Loucy (cell line): ENCODE data around the gene NLRC5.

Source experiments
- H2AFZ ChIP-seq: fragments of 200-600 bp; sonication (generic); 2 replicates; pipeline ENCODE4 v1.6.0; 2016; ENCODE audit warnings: antibody characterized with exemption, mild to moderate bottlenecking, low read length, moderate library complexity
- H3F3A ChIP-seq: fragments of 200-600 bp; 2 replicates; pipeline ENCODE4 v1.6.0; 2016; ENCODE audit warnings: antibody characterized with exemption, low read depth, mild to moderate bottlenecking
- H3K27me3 ChIP-seq: fragments of 200-600 bp; sonication (generic); 2 replicates; pipeline ENCODE4 v1.6.1; 2014; ENCODE audit warnings: low read length, mild to moderate bottlenecking; ENCODE audit not compliant: insufficient read depth, poor library complexity, severe bottlenecking
- H3K36me3 ChIP-seq: fragments of 200-600 bp; sonication (generic); 2 replicates; pipeline ENCODE4 v1.6.1; 2016; ENCODE audit warnings: low read length; ENCODE audit not compliant: insufficient read depth
- H3K4me1 ChIP-seq: fragments of 200-600 bp; sonication (generic); 2 replicates; pipeline ENCODE4 v1.5.1; 2014; ENCODE audit warnings: low read length, mild to moderate bottlenecking; ENCODE audit not compliant: insufficient read depth, poor library complexity, severe bottlenecking
- H3K4me2 ChIP-seq: fragments of 200-600 bp; sonication (generic); 2 replicates; pipeline ENCODE4 v1.6.0; 2014; ENCODE audit warnings: antibody characterized with exemption, low read length, low read depth, mild to moderate bottlenecking; ENCODE audit not compliant: poor library complexity, severe bottlenecking
- H3K4me3 ChIP-seq: fragments of 200-600 bp; sonication (generic); 2 replicates; pipeline ENCODE4 v1.5.1; 2014; ENCODE audit warnings: low read length, mild to moderate bottlenecking, mixed read lengths; ENCODE audit not compliant: poor library complexity, severe bottlenecking
- H3K79me2 ChIP-seq: fragments of 200-600 bp; sonication (generic); 2 replicates; pipeline ENCODE4 v1.6.1; 2014; ENCODE audit warnings: low read length; ENCODE audit not compliant: insufficient read depth
- H3K9ac ChIP-seq: fragments of 200-600 bp; sonication (generic); 2 replicates; pipeline ENCODE4 v1.6.0; 2014; ENCODE audit warnings: mild to moderate bottlenecking, low read depth, low read length, moderate library complexity; ENCODE audit not compliant: poor library complexity, severe bottlenecking
- H3K9me2 ChIP-seq: fragments of 200-600 bp; sonication (generic); replicated peaks from 2 replicates; pipeline ENCODE4 v1.6.1; 2016; ENCODE audit warnings: low read depth, low read length, mixed read lengths
- H3K9me3 ChIP-seq: fragments of 200-600 bp; sonication (generic); 2 replicates; pipeline ENCODE4 v1.6.1; 2014; ENCODE audit warnings: mild to moderate bottlenecking, antibody characterized with exemption, low read length, low read depth; ENCODE audit not compliant: insufficient read depth
- H4K20me1 ChIP-seq: fragments of 200-600 bp; sonication (generic); 2 replicates; pipeline ENCODE4 v1.6.0; 2014; ENCODE audit warnings: antibody characterized with exemption, low read length, mild to moderate bottlenecking; ENCODE audit not compliant: insufficient read depth, poor library complexity, severe bottlenecking
- EZH2phosphoT487 ChIP-seq: fragments of 200-600 bp; IDR thresholded peaks from 2 replicates; pipeline ENCODE4 v1.6.1; 2018; ENCODE audit warnings: antibody characterized with exemption, mild to moderate bottlenecking, moderate library complexity, borderline replicate concordance
- TF ChIP-seq, protein P1 (sequence below): fragments of 200-600 bp; sonication (generic); conservative IDR thresholded peaks from 2 replicates; pipeline ENCODE4 v1.5.1; 2014; ENCODE audit warnings: mild to moderate bottlenecking, antibody characterized with exemption, low read length

NLRC5 gene

GRCh38 chr16:56993204-56993603 lies 3.8 kb downstream of the NLRC5 start:
- Histone ChIP-seq H4K20me1 (no peaks in the 10 kb centered on the region), H2AFZ (no peak overlapping the region), H3K9me2 (no peaks in the 10 kb centered on the region), H3K4me1 (peaks cover 58% of the 10 kb centered on the region), H3K4me3 (peak overlapping the region; percentile 7), H3F3A (peaks cover 3% of the 10 kb centered on the region), H3K4me2 (peak overlapping the region; percentile 44), H3K27me3 (no peaks in the 10 kb centered on the region), H3K9me3 (no peaks in the 10 kb centered on the region), H3K9ac (no peak overlapping the region), H3K79me2 (peaks cover 83% of the 10 kb centered on the region), H3K36me3 (no peaks in the 10 kb centered on the region)
- TF ChIP-seq, protein P1, sequence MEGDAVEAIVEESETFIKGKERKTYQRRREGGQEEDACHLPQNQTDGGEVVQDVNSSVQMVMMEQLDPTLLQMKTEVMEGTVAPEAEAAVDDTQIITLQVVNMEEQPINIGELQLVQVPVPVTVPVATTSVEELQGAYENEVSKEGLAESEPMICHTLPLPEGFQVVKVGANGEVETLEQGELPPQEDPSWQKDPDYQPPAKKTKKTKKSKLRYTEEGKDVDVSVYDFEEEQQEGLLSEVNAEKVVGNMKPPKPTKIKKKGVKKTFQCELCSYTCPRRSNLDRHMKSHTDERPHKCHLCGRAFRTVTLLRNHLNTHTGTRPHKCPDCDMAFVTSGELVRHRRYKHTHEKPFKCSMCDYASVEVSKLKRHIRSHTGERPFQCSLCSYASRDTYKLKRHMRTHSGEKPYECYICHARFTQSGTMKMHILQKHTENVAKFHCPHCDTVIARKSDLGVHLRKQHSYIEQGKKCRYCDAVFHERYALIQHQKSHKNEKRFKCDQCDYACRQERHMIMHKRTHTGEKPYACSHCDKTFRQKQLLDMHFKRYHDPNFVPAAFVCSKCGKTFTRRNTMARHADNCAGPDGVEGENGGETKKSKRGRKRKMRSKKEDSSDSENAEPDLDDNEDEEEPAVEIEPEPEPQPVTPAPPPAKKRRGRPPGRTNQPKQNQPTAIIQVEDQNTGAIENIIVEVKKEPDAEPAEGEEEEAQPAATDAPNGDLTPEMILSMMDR, result no peak
- TF ChIP-seq EZH2phosphoT487, result no peak

GRCh38 chr16:56994311-56994710 lies 5.0 kb downstream of the NLRC5 start:
- peaks cover 60% of the 10 kb centered on the region for H3K4me1 ChIP-seq

DNA sequence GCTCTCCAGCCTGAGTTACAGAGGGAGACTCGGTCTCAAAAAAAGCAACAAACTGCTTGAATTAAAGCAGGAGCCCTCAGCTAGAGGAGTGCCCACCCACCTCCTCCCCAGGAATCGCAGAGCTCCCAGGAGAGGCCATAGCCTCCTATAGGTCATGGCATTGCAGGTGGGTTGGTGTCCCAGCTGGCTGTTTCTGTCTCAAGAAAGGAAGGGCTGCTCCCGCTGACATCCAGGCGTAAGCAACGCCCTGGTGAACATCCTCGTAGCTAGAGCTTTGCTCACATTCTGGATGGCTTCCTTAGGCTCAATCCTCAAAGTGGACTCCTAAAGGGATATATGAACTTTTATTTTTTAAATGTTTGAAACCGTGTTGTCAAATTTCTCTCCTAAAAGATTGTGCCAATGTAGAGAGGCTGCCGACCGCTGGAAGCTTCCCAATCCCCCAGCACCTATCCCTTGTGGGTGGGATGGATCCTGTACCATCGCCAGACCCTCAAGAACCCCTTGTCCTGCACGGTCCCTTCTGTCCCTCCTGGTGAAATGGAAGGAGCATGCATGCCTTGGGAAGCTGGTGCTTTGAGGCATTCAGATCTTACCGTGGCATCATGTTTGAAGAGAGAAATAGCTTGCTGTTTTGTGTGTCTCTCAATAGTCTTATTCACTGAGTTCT lies 5.9 kb downstream of the NLRC5 start:
- H2AFZ ChIP-seq, result no peak overlapping the region
- no peaks in the 10 kb centered on the region for H3K9me2 ChIP-seq
- no peak overlapping the region for H3K9ac ChIP-seq
- H4K20me1 ChIP-seq, result no peaks in the 10 kb centered on the region
- TF ChIP-seq, protein P1, result no peak
- TF ChIP-seq EZH2phosphoT487, result no peak
- H3F3A ChIP-seq, result peaks cover 3% of the 10 kb centered on the region
- H3K79me2 ChIP-seq, result peaks cover 84% of the 10 kb centered on the region
- H3K4me1 ChIP-seq, result peaks cover 66% of the 10 kb centered on the region
- H3K36me3 ChIP-seq, result no peaks in the 10 kb centered on the region
- H3K27me3 ChIP-seq, result no peaks in the 10 kb centered on the region
- H3K9me3 ChIP-seq, result no peaks in the 10 kb centered on the region
- no peak overlapping the region for H3K4me3 ChIP-seq
- H3K4me2 ChIP-seq, result peak overlapping the region; percentile 3

More at GRCh38 chr16:56994311-56994710, 5.0 kb downstream of the NLRC5 start:
- no peaks in the 10 kb centered on the region for H3K36me3 ChIP-seq
- no peak for TF ChIP-seq EZH2phosphoT487
- TF ChIP-seq, protein P1, result no peak
- H3K79me2 ChIP-seq, result peaks cover 87% of the 10 kb centered on the region
- H3K4me2 ChIP-seq, result peak overlapping the region; percentile 44
- H3K27me3 ChIP-seq, result no peaks in the 10 kb centered on the region
- H4K20me1 ChIP-seq, result no peaks in the 10 kb centered on the region
- H2AFZ ChIP-seq, result no peak overlapping the region
- no peak overlapping the region for H3K4me3 ChIP-seq
- no peak overlapping the region for H3K9ac ChIP-seq
- H3F3A ChIP-seq, result peaks cover 3% of the 10 kb centered on the region
- no peaks in the 10 kb centered on the region for H3K9me3 ChIP-seq
- H3K9me2 ChIP-seq, result no peaks in the 10 kb centered on the region
